ENCODE results near the gene IP6K2. TPM values are rescaled to one million over a fixed set of nuclear protein-coding genes. Genes with fewer than 3 reads are reported as not detected.
A peak's percentile ranks its signal among the peaks of the same experiment; 100 is the strongest.

IP6K2 gene
- total RNA-seq, 1 donor from 2014 or later, result 182 TPM

DNA sequence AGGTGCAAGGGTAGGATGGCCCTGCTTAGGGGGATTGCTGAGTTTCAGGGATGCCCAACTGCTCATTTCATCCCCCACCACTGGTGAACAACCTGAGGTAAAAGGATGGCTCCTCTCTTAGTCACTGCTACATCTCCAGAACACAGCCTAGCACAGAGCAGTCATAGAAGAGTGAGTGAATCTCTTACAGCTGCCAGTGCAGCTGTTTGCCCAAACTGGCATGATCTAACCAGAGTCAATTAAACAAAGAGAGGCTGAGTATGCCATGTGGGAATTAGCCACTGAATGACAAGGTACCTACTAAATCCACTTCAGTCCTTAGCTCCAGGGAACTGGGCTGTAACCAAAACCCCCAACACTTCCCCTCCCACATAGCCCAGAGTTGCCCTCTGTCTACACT, 24.5 kb downstream of the IP6K2 start:
- Mint-ChIP-seq H3K27me3 (ENCODE audit: unreplicated experiment) (peaks cover 4% of the 10 kb centered on the region), H3K27ac (ENCODE audit: unreplicated experiment) (peak overlapping the region; percentile 72), H3K36me3 (ENCODE audit: unreplicated experiment) (peaks cover 8% of the 10 kb centered on the region), H3K4me1 (ENCODE audit: low read depth, unreplicated experiment) (peaks cover 19% of the 10 kb centered on the region), H3K9me3 (ENCODE audit: unreplicated experiment) (peaks cover 10% of the 10 kb centered on the region), H3K4me3 (ENCODE audit: unreplicated experiment) (peak overlapping the region; percentile 70)
- no peak for DNase-seq
- TF ChIP-seq, protein P1, sequence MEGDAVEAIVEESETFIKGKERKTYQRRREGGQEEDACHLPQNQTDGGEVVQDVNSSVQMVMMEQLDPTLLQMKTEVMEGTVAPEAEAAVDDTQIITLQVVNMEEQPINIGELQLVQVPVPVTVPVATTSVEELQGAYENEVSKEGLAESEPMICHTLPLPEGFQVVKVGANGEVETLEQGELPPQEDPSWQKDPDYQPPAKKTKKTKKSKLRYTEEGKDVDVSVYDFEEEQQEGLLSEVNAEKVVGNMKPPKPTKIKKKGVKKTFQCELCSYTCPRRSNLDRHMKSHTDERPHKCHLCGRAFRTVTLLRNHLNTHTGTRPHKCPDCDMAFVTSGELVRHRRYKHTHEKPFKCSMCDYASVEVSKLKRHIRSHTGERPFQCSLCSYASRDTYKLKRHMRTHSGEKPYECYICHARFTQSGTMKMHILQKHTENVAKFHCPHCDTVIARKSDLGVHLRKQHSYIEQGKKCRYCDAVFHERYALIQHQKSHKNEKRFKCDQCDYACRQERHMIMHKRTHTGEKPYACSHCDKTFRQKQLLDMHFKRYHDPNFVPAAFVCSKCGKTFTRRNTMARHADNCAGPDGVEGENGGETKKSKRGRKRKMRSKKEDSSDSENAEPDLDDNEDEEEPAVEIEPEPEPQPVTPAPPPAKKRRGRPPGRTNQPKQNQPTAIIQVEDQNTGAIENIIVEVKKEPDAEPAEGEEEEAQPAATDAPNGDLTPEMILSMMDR (IDR thresholded peaks at IDR 0.05; ENCODE audit: partially characterized antibody, unreplicated experiment), result no peak

GRCh38 chr3:48690846-48691458, 26.1 kb downstream of the IP6K2 start:
- Mint-ChIP-seq H3K4me1 (ENCODE audit: low read depth, unreplicated experiment) (peaks cover 18% of the 10 kb centered on the region), H3K9me3 (ENCODE audit: unreplicated experiment) (peaks cover 16% of the 10 kb centered on the region), H3K27ac (ENCODE audit: unreplicated experiment) (peak overlapping the region; percentile 43), H3K27me3 (ENCODE audit: unreplicated experiment) (peaks cover 9% of the 10 kb centered on the region), H3K36me3 (ENCODE audit: unreplicated experiment) (peaks cover 12% of the 10 kb centered on the region), H3K4me3 (ENCODE audit: unreplicated experiment) (no peak overlapping the region)
- no peak for DNase-seq
- TF ChIP-seq, protein P1 (IDR thresholded peaks at IDR 0.05; ENCODE audit: partially characterized antibody, unreplicated experiment), result no peak

- TF ChIP-seq, protein P1 (IDR thresholded peaks at IDR 0.05; ENCODE audit: partially characterized antibody, unreplicated experiment), result no peak
- Mint-ChIP-seq H3K36me3 (ENCODE audit: unreplicated experiment) (peaks cover 7% of the 10 kb centered on the region), H3K27ac (ENCODE audit: unreplicated experiment) (no peak overlapping the region), H3K4me3 (ENCODE audit: unreplicated experiment) (no peak overlapping the region), H3K4me1 (ENCODE audit: low read depth, unreplicated experiment) (peaks cover 11% of the 10 kb centered on the region), H3K27me3 (ENCODE audit: unreplicated experiment) (peaks cover 10% of the 10 kb centered on the region), H3K9me3 (ENCODE audit: unreplicated experiment) (peaks cover 9% of the 10 kb centered on the region)
- no peak for DNase-seq
Observed at GRCh38 chr3:48689384-48689783, 27.6 kb downstream of the IP6K2 start.

- H3K4me1 Mint-ChIP-seq (ENCODE audit: low read depth, unreplicated experiment), result peaks cover 15% of the 10 kb centered on the region
- TF ChIP-seq, protein P1 (IDR thresholded peaks at IDR 0.05; ENCODE audit: partially characterized antibody, unreplicated experiment), result no peak
- no peak for DNase-seq
- no peak overlapping the region for H3K27ac Mint-ChIP-seq (ENCODE audit: unreplicated experiment)
- H3K27me3 Mint-ChIP-seq (ENCODE audit: unreplicated experiment), result peaks cover 10% of the 10 kb centered on the region
- H3K36me3 Mint-ChIP-seq (ENCODE audit: unreplicated experiment), result peaks cover 7% of the 10 kb centered on the region
- no peak overlapping the region for H3K4me3 Mint-ChIP-seq (ENCODE audit: unreplicated experiment)
- H3K9me3 Mint-ChIP-seq (ENCODE audit: unreplicated experiment), result peaks cover 9% of the 10 kb centered on the region
Observed at GRCh38 chr3:48688737-48689075, 28.3 kb downstream of the IP6K2 start.

DNA sequence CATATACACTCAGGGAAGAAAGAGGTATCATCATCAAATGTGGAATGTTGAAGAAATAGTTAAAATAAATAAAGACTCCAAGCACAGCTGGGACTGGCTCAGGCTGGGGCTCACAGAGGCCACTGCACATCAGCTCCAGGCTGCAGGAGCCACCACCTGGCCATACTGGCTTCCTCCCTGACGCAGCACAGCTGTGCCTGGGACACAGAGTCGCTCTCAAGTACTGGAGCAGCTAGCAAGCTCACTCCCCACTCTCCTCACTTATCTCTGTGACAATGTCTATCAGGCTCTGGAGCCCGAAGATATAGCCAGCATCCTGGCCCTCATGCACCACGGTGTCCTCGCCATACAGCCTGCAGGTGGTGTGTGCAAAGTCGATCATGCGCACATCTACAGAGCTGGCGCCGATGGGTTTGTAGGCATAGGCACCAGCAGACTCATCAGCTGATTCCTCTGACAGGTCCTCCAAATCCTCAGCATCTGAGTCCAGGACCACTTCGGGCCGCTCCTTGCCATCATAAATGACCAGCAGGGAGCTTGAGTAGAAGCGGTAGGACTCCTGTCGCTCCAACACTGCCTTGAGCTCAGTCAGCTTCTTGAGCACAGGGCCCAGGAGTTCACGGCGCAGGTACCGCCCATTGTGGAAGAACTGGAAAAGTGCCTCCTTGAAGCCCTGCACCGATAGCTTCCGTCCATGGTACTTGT, 28.8 kb downstream of the IP6K2 start:
- TF ChIP-seq, protein P1 (IDR thresholded peaks at IDR 0.05; ENCODE audit: partially characterized antibody, unreplicated experiment), result no peak
- H3K27me3 Mint-ChIP-seq (ENCODE audit: unreplicated experiment), result peaks cover 10% of the 10 kb centered on the region
- peaks cover 7% of the 10 kb centered on the region for H3K36me3 Mint-ChIP-seq (ENCODE audit: unreplicated experiment)
- H3K9me3 Mint-ChIP-seq (ENCODE audit: unreplicated experiment), result peaks cover 9% of the 10 kb centered on the region
- no peak overlapping the region for H3K4me3 Mint-ChIP-seq (ENCODE audit: unreplicated experiment)
- H3K27ac Mint-ChIP-seq (ENCODE audit: unreplicated experiment), result peak overlapping the region; percentile 20
- H3K4me1 Mint-ChIP-seq (ENCODE audit: low read depth, unreplicated experiment), result peaks cover 15% of the 10 kb centered on the region
- no peak for DNase-seq
